Panc1 (cell line): ENCODE measurements around the gene CAPN2. TPM values are rescaled to one million over a fixed set of nuclear protein-coding genes. Genes with fewer than 3 reads are reported as not detected.

Source experiments
- ATAC-seq: fragments of 200-7000 bp; cut with Tn5 transposase; 2 replicates; pipeline ENCODE4 v1.9.1; 2020; ENCODE audit warnings: mild to moderate bottlenecking, moderate library complexity
- BruUV-seq: library from RNA; stranded (reverse); fragments of 400-500 nt; replicated peaks from 2 replicates; lab custom pipeline; 2021; lab: Mats Ljungman, UMichigan
- CTCF ChIA-PET: fragments of 300-600 bp; sonication (Branson Sonifier 250); formaldehyde crosslinking; loops from one replicate; lab custom pipeline; 2022; ENCODE audit warnings: antibody characterized with exemption; lab: Charles Lee
- POLR2A ChIA-PET: fragments of 300-600 bp; sonication (Branson Sonifier 250); formaldehyde crosslinking; loops from one replicate; lab custom pipeline; 2022; ENCODE audit warnings: antibody characterized with exemption; lab: Charles Lee
- DNase-seq: peaks from one replicate; pipeline ENCODE4 v3.0.0-alpha.2; 2010; ENCODE audit warnings: low read depth, low spot score
- H3K27ac ChIP-seq: 2 replicates; pipeline ENCODE4 v1.5.1; 2011; ENCODE audit warnings: mild to moderate bottlenecking, low read length, inconsistent platforms
- H3K27me3 ChIP-seq: fragments of 200-500 bp; sonication (Bioruptor generic); 2 replicates; pipeline ENCODE4 v1.6.0; 2014; ENCODE audit warnings: low read length, inconsistent platforms; ENCODE audit not compliant: control insufficient read depth, insufficient read depth
- H3K36me3 ChIP-seq: fragments of 200-500 bp; sonication (Bioruptor generic); 2 replicates; pipeline ENCODE4 v1.5.1; 2014; ENCODE audit warnings: inconsistent platforms, mild to moderate bottlenecking, low read length, moderate library complexity; ENCODE audit not compliant: control insufficient read depth, insufficient read depth
- H3K4me1 ChIP-seq: 2 replicates; pipeline ENCODE4 v1.5.1; 2011; ENCODE audit warnings: inconsistent platforms, mild to moderate bottlenecking, low read length, moderate library complexity; ENCODE audit not compliant: control insufficient read depth, insufficient read depth
- H3K4me3 ChIP-seq, 2 experiments: 2 replicates each; pipeline ENCODE4 v1.5.1; 2011 to 2012; ENCODE audit warnings: low read depth in 2 of 2, low read length in 2 of 2, mild to moderate bottlenecking in 2 of 2, inconsistent platforms in 1 of 2, moderate library complexity in 1 of 2
- H3K9me3 ChIP-seq: fragments of 200-500 bp; sonication (Bioruptor generic); 2 replicates; pipeline ENCODE4 v1.5.1; 2014; ENCODE audit warnings: low read depth, mild to moderate bottlenecking, inconsistent platforms, low read length, moderate library complexity; ENCODE audit not compliant: control insufficient read depth, insufficient read depth
- CTCF ChIP-seq: fragments of 450-650 bp; IDR thresholded peaks from 2 replicates; pipeline ENCODE4 v1.5.1; 2017; ENCODE audit warnings: mild to moderate bottlenecking
- POLR2AphosphoS5 ChIP-seq: IDR thresholded peaks from 2 replicates; pipeline ENCODE4 v1.6.1; 2012; ENCODE audit warnings: mild to moderate bottlenecking, low read depth, low read length, moderate library complexity
- REST ChIP-seq, 2 experiments: IDR thresholded peaks; 2 replicates each; pipeline ENCODE4 v1.6.1; 2011 to 2012; ENCODE audit warnings: low read depth in 2 of 2, control low read depth in 1 of 2, low read length in 1 of 2, mild to moderate bottlenecking in 1 of 2, moderate library complexity in 1 of 2; ENCODE audit not compliant: insufficient read depth in 1 of 2
- SIN3A ChIP-seq: IDR thresholded peaks from 2 replicates; pipeline ENCODE4 v1.6.1; 2012; ENCODE audit warnings: low read depth, mild to moderate bottlenecking, low read length, moderate library complexity, borderline replicate concordance; ENCODE audit not compliant: insufficient read depth
- TCF7L2 ChIP-seq: IDR thresholded peaks from 2 replicates; pipeline ENCODE4 v1.6.1; 2011; ENCODE audit warnings: mild to moderate bottlenecking, low read depth, low read length, inconsistent platforms
- in situ Hi-C: cut with HindIII; loops from 2 replicates; pipeline ENCODE4 v1.10.0; 2016; ENCODE audit warnings: low sequenced_read_pairs, low pct_unique_long_range_greater_than_20kb
- intact Hi-C: fragments of 100-400 bp; cut with micrococcal nuclease; formaldehyde crosslinking; loops from one replicate; pipeline ENCODE4 v1.10.0; 2022; ENCODE audit not compliant: unreplicated experiment
- total RNA-seq: library from RNA; stranded (reverse); gene quantifications from one replicate; pipeline ENCODE4 v1.2.1, GENCODE V29; 2021; ENCODE audit not compliant: unreplicated experiment

CAPN2 gene
- total RNA-seq, 1 experiment from 2014 or later, result 171 TPM

GRCh38 chr1:223738465-223739365, 26.4 kb downstream of the CAPN2 start:
- intact Hi-C loops, result no loop called here
- CTCF ChIA-PET, result no interaction called here

More at GRCh38 chr1:223738465-223739365, 26.4 kb downstream of the CAPN2 start:
- BruUV-seq, result no TSS peak
- peak; percentile 45 for ATAC-seq
- H3K27ac ChIP-seq, result peak overlapping the region; percentile 40
- H3K4me1 ChIP-seq, result peaks cover 24% of the 10 kb centered on the region
- no peaks in the 10 kb centered on the region for H3K27me3 ChIP-seq
- DNase-seq, result no peak
- no peaks in the 10 kb centered on the region for H3K9me3 ChIP-seq
- TF ChIP-seq SIN3A (no peak), REST (IDR thresholded peaks at IDR 0.05; ENCODE audit: insufficient read depth in 1 of 2, low read depth in 2 of 2, low read length in 1 of 2) (no peak), CTCF (no peak), POLR2AphosphoS5 (no peak), TCF7L2 (no peak)
- in situ Hi-C loops, result no loop called here
- POLR2A ChIA-PET, result interaction anchor here (0.6 kb wide), 1 partner anchor 19 kb away, joined by 10 read pairs; no protein-coding TSS in a partner anchor
- no peak overlapping the region for H3K4me3 ChIP-seq
- H3K36me3 ChIP-seq, result peaks cover 7% of the 10 kb centered on the region; the same call in 1 of the 2 replicates
